ENCODE data around the gene MAX. TPM values are rescaled to one million over a fixed set of nuclear protein-coding genes. Genes with fewer than 3 reads are reported as not detected.

The MAX gene

Small RNAs within 50 kb of the gene (small RNA-seq; reads per million reads assigned to genes)
- gene MIR4706 (ENCODE audit: insufficient read depth) (not detected), gene RNU2-14P (ENCODE audit: insufficient read depth) (not detected)

Data from neuronal stem cell (in vitro differentiated cells).